Body of pancreas (tissue), 4 donors: Measurements from ENCODE around the gene CELF5.

Source experiments
- POLR2A ChIP-seq, 3 donors: fragments of 450-650 bp; IDR thresholded peaks; one replicate each; pipeline ENCODE4 v1.6.1; 2016; ENCODE audit warnings: antibody characterized with exemption in 3 of 3, mild to moderate bottlenecking in 2 of 3
- TF ChIP-seq, protein P1 (sequence below), 7 experiments: fragments of 450-650 bp in 4 of 7; fragments of 200-600 bp in 3 of 7; sonication (generic) in 3 of 7; IDR thresholded peaks; one replicate each; pipeline ENCODE4 v1.5.1; 2016 to 2019; ENCODE audit warnings: antibody characterized with exemption in 7 of 7

DNA sequence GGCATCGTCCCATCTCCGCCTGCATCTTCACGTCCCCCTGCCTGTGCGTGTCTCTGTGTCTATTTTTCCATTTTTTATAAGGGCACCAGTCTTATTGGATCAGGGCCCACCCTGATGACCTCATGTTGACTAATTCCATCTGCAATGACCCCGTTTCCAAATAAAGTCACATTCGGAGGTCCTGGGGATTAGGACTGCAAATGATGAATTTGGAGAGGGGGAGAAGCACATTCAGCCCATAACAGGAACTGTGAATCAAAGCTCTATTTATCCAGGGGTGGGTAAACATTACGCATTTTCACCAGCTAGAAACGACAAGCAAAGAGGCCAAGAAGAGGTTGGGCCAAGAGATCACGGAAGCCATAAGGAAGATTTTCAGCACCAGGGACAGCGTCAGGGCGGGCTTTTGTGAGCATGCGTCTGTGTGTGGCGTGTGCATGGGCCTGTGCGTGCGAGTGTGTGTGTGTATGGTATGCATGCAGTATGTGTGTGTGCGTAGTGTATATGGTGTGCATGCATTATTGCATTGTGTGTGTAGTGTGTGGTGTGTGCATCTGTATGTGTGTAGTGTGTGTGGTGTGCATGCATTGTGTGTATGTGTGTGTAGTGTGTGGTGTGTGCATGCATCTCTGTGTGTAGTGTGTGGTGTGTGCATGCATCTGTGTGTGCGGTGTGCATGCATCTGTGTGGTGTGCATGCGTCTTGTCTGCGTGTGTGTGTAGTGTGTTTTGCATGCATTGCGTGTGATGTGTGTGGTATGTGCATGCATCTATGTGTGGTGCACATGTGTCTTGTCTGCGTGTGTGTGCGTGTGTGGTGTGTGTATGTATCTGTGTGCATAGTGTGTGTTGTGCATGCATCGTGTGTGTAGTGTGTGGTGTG is 19.6 kb downstream of the CELF5 start:
- TF ChIP-seq, protein P1, sequence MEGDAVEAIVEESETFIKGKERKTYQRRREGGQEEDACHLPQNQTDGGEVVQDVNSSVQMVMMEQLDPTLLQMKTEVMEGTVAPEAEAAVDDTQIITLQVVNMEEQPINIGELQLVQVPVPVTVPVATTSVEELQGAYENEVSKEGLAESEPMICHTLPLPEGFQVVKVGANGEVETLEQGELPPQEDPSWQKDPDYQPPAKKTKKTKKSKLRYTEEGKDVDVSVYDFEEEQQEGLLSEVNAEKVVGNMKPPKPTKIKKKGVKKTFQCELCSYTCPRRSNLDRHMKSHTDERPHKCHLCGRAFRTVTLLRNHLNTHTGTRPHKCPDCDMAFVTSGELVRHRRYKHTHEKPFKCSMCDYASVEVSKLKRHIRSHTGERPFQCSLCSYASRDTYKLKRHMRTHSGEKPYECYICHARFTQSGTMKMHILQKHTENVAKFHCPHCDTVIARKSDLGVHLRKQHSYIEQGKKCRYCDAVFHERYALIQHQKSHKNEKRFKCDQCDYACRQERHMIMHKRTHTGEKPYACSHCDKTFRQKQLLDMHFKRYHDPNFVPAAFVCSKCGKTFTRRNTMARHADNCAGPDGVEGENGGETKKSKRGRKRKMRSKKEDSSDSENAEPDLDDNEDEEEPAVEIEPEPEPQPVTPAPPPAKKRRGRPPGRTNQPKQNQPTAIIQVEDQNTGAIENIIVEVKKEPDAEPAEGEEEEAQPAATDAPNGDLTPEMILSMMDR (IDR thresholded peaks at IDR 0.05), result no peak
- TF ChIP-seq POLR2A (IDR thresholded peaks at IDR 0.05), result no peak
